Hepatocyte (in vitro differentiated cells): ENCODE results near the gene LLGL2. TPM values are rescaled to one million over a fixed set of nuclear protein-coding genes. Genes with fewer than 3 reads are reported as not detected.
A peak's percentile ranks its signal among the peaks of the same experiment; 100 is the strongest.

ENCODE experiments used
- DNase-seq: peaks from one replicate; pipeline ENCODE4 v3.0.0-alpha.2; 2016; ENCODE audit warnings: low spot score
- H2AFZ ChIP-seq: fragments of 200-600 bp; sonication (generic); 2 replicates; pipeline ENCODE4 v1.6.0; 2016; ENCODE audit warnings: antibody characterized with exemption, mild to moderate bottlenecking
- H3K27ac ChIP-seq: fragments of 200-600 bp; sonication (generic); 2 replicates; pipeline ENCODE4 v1.5.1; 2016; ENCODE audit warnings: mild to moderate bottlenecking
- H3K27me3 ChIP-seq: fragments of 200-600 bp; sonication (generic); 2 replicates; pipeline ENCODE4 v1.6.1; 2016
- H3K36me3 ChIP-seq: fragments of 200-600 bp; sonication (generic); replicated peaks from 2 replicates; pipeline ENCODE4 v1.5.1; 2016; ENCODE audit warnings: low read depth; ENCODE audit not compliant: insufficient read depth
- H3K4me1 ChIP-seq: fragments of 200-600 bp; sonication (generic); 2 replicates; pipeline ENCODE4 v1.5.1; 2016; ENCODE audit warnings: mild to moderate bottlenecking, moderate library complexity; ENCODE audit not compliant: insufficient read depth
- H3K4me2 ChIP-seq: fragments of 200-600 bp; sonication (generic); 2 replicates; pipeline ENCODE4 v1.6.0; 2016
- H3K4me3 ChIP-seq: fragments of 200-600 bp; sonication (generic); 2 replicates; pipeline ENCODE4 v1.5.1; 2016; ENCODE audit warnings: mild to moderate bottlenecking
- H3K79me2 ChIP-seq: fragments of 200-600 bp; sonication (generic); 2 replicates; pipeline ENCODE4 v1.6.0; 2017; ENCODE audit warnings: mild to moderate bottlenecking
- H3K9me2 ChIP-seq: fragments of 200-600 bp; sonication (generic); replicated peaks from 2 replicates; pipeline ENCODE4 v1.6.0; 2017; ENCODE audit warnings: mild to moderate bottlenecking; ENCODE audit not compliant: insufficient read depth
- H3K9me3 ChIP-seq: fragments of 200-600 bp; sonication (generic); 2 replicates; pipeline ENCODE4 v1.5.1; 2016; ENCODE audit warnings: low read depth, mild to moderate bottlenecking
- H4K20me1 ChIP-seq: fragments of 200-600 bp; sonication (generic); 2 replicates; pipeline ENCODE4 v1.6.0; 2016; ENCODE audit warnings: mild to moderate bottlenecking; ENCODE audit not compliant: insufficient read depth, poor library complexity, severe bottlenecking
- CTCF ChIP-seq: fragments of 200-600 bp; sonication (generic); IDR thresholded peaks from 2 replicates; pipeline ENCODE4 v1.5.1; 2016; ENCODE audit warnings: antibody characterized with exemption, mild to moderate bottlenecking; ENCODE audit not compliant: poor library complexity
- EZH2 ChIP-seq: fragments of 200-600 bp; sonication (generic); IDR thresholded peaks from 2 replicates; pipeline ENCODE4 v1.6.1; 2016; ENCODE audit warnings: antibody characterized with exemption, mild to moderate bottlenecking, borderline replicate concordance
- EZH2phosphoT487 ChIP-seq: fragments of 200-600 bp; sonication (generic); IDR thresholded peaks from one replicate; pipeline ENCODE4 v1.6.1; 2018; ENCODE audit warnings: antibody characterized with exemption, mild to moderate bottlenecking, low read depth, moderate library complexity; ENCODE audit not compliant: unreplicated experiment, severe bottlenecking
- WGBS: methylation state at CpG from one replicate; pipeline ENCODE4 v1.1.6; 2016; ENCODE audit warnings: low lambda C conversion rate; ENCODE audit errors: missing lambda C conversion rate; 5-methylcytosine and 5-hydroxymethylcytosine counted together
- polyA plus RNA-seq: library from polyadenylated mRNA; unstranded; fragments of >200 nt; fragmentation: Nextera tagmentation; extraction: Ambion mirVana; gene quantifications from 2 replicates; pipeline ENCODE4 v1.2.1, GENCODE V29; 2016
- total RNA-seq: library from RNA; depleted of rRNA; stranded (reverse); fragments of >200 nt; gene quantifications from 2 replicates; pipeline ENCODE4 v1.2.3, GENCODE V29; 2014

Gene LLGL2
- total and polyA plus RNA-seq, 2 experiments from 2014 or later, result 81.8 to 154 TPM

- H3K4me3 ChIP-seq, result no peak overlapping the region
- H3K36me3 ChIP-seq, result no peaks in the 10 kb centered on the region
- no peaks in the 10 kb centered on the region for H3K79me2 ChIP-seq
- no peaks in the 10 kb centered on the region for H3K27me3 ChIP-seq
- no peak for TF ChIP-seq EZH2phosphoT487
- no peak for TF ChIP-seq EZH2
- no peak for TF ChIP-seq CTCF
- WGBS, result 88% methylated on average over 17 of the region's 17 CpGs
- no peak overlapping the region for H3K27ac ChIP-seq
- H3K9me3 ChIP-seq, result no peaks in the 10 kb centered on the region
- DNase-seq, result no peak
- H3K4me2 ChIP-seq, result no peak overlapping the region
- H2AFZ ChIP-seq, result no peak overlapping the region
- no peaks in the 10 kb centered on the region for H3K9me2 ChIP-seq
- no peaks in the 10 kb centered on the region for H3K4me1 ChIP-seq
- no peaks in the 10 kb centered on the region for H4K20me1 ChIP-seq
Observed at GRCh38 chr17:75596320-75597087, 71.0 kb downstream of the LLGL2 start.

- Histone ChIP-seq H2AFZ (no peak overlapping the region), H3K4me2 (no peak overlapping the region), H3K4me3 (no peak overlapping the region), H3K36me3 (no peaks in the 10 kb centered on the region), H3K9me3 (no peaks in the 10 kb centered on the region), H3K4me1 (no peaks in the 10 kb centered on the region), H3K9me2 (no peaks in the 10 kb centered on the region), H3K27me3 (no peaks in the 10 kb centered on the region), H3K79me2 (no peaks in the 10 kb centered on the region), H3K27ac (no peak overlapping the region), H4K20me1 (no peaks in the 10 kb centered on the region)
- TF ChIP-seq CTCF (peak; percentile 62), EZH2phosphoT487 (no peak), EZH2 (no peak)
- DNase-seq, result peak; percentile 66
- WGBS, result 68% methylated on average over 28 of the region's 28 CpGs
Observed at GRCh38 chr17:75601057-75601987, 75.8 kb downstream of the LLGL2 start.

DNA sequence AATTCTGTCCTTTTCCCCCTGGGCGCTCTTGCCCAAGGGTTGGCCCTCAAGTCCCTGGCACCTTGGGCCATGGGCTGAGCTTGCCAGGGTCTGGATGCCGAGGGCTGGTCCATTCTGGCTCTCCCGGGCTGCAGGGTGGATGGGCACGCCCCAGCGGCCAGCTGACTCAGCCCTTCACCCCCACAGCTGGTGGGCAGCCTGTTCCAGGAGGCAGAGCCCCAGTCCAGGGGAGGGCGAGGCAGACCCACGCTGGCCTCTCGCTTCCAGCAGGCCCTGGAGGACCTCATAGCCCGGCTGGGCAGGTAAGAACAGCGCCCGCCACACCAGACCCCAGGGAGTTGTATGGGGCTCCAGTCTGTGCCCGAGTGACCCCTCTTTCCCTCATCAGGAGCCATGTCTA, 77.1 kb downstream of the LLGL2 start:
- Histone ChIP-seq H3K36me3 (no peaks in the 10 kb centered on the region), H3K9me2 (no peaks in the 10 kb centered on the region), H3K27ac (no peak overlapping the region), H3K9me3 (no peaks in the 10 kb centered on the region), H4K20me1 (no peaks in the 10 kb centered on the region), H3K4me1 (no peaks in the 10 kb centered on the region), H3K4me2 (no peak overlapping the region), H3K4me3 (no peak overlapping the region), H2AFZ (no peak overlapping the region), H3K27me3 (no peaks in the 10 kb centered on the region), H3K79me2 (no peaks in the 10 kb centered on the region)
- WGBS, result 92% methylated on average over 12 of the region's 12 CpGs
- TF ChIP-seq EZH2phosphoT487 (no peak), EZH2 (no peak), CTCF (no peak)
- no peak for DNase-seq
